Stimulated activated CD8-positive, alpha-beta memory T cell treated with anti-CD3 and anti-CD28 coated beads, Interleukin-15, amount 100 ng/mL, for 48 hours (primary cell): ENCODE results near the gene MICAL3.
A peak's percentile ranks its signal among the peaks of the same experiment; 100 is the strongest.
"Not testable (repeated sequence)": the region's sequence is repeated elsewhere in the genome, so short reads cannot be mapped to it uniquely, and the experiment has no call there.

Experiments used
- DNase-seq, 2 donors: peaks; one replicate each; pipeline ENCODE4 v3.0.0-alpha.2; 2020; ENCODE audit warnings: low read depth in 2 of 2

MICAL3 gene

DNA sequence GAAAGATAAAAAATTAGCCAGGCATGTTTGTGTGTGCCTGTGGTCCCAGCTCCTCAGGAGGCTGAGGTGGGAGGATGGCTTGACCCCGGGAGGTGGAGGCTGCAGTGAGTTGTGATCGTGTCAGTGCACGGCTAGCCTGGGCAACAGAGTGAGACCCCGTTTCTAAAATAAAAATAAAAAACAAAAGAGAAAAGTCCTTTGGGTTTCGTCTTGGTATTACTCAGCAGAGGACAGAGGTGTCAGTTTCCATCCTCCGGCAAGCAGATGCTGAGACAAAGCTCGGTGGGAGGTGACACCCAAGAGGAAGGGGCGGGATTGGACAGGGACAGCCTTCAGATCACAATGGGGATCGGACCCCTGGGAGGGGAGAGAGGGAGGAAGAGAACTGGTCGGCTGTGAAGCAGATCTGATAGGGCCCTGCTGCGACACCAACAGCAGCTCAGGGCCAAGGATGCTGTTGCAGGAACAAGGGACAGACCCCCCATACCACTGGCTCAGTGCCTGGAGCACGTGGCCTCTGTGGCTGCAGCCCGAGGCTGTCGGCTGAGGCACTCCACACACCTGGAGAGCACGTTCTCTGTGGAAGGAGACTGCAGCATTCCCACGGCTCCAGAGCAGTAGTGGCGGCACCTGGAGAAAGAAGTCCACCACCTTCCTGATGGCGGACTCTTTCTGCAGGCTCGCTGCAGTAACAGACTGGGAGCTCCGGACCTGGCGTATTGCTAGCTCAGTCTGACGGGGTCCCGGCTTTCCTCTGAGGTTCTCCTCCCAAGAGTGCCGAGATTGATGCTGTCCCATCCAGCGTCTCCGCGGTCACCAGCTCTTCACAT, 244.9 kb downstream of the MICAL3 start:
- DNase-seq = no peak

DNA sequence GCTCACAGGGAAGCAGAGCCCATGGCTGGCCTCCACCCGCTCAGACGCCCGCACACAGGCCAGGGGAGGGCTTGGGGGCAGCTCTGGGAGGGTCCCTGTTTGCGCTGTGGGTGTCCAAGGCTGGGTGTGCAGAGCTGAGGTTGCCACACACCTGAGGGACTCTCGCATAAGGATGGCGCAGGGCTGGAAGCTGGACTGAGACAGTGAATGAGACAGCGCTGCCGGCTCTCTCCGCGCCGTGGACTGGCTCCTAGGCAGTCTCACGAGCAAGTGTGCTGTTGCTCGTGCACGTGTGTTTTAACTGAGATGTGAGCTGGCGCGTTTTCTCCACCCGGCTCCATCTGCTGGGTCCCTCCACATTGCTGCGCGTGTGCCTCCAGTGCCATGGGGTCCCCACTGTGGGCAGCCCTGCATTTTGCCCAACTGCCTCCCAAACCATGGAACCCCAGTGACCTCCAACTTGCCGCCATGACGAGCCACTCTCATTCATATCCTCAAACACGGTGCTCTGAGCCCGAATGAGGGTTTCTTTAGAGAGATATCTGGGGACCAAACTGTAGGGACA, 245.9 kb downstream of the MICAL3 start:
- no peak for DNase-seq

DNA sequence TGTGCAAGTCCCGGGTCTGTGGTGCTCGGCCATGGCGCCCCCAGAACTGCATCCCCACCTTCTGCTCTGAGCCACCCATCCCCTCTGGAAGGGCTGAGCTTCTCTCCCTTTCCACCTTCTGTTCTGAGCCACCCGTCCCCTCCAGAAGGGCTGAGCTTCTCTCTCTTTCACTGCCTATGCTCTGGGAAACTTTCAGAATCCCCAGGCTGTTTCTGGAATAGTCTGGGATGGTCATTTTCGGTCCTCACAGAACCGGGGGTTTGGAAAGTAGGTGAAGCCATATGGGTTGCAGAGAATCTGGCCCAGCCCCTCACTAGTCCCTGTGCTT, 246.7 kb downstream of the MICAL3 start:
- DNase-seq = no peak

DNA sequence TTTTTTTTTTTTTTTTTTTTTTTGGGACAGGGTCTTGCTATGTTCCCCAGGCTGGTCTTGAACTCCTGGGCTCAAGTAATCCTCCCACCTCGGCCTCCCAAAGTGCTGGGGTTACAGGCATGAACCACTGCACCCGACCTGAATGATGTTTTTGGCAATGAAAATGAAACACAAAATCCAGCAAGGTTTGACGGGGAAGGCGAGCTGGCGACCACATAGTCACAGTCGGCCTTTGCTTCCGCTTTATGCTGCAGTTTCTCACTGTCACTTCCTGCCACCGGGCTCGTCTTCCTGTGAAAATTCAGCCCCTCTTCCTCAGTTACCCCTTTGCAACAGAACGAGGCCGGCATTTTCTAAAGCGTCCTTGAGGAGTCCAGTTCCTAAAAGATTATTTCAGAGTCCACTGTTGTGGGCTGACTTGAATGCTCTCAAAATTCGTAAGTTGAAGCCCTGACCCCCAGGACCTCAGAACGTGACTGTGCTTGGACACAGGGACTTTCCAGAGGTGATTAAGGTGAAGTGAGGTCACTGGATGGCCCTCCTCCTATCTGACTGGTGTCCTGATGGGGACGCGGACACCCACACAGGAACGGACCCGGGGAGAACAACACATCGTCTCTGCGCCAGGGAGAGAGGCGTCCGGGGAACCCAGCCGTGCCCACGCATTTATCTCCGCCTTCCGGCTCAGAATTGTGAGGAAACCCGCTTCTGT, 247.2 kb downstream of the MICAL3 start:
- peak; percentile 61 for DNase-seq

DNA sequence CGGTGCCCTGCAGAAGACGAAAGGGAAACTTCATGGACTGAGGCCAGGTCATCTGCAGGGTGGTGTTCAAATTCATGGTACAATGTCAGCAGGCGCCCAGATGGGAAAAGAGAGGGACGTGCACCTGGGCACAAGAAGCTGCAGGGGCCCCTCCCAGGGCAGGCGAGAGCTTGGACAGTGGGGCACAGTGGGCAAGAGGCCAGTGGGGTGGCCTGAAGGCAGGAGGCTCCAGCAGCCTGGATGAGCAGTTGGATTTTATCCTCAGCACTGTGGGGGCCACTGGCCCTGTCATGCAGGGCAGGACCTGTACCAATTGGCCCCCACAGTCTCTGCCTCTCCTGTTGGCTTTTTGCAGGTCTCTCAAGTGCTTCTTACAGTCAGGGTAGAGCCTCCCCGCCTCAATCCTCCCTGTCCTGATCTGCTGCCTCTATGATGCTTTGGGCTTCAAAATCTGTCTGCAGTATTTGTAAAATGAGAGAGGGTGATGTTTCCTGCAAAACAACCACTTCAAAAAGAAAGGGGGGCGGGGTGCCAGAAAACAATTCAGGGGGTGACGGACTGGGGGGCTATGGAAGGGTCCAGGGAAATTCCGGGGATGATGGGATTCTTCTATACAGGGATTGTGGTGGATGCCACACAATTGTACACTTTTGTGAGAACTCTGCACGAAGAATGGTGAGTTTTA, 248.4 kb downstream of the MICAL3 start:
- DNase-seq = no peak

DNA sequence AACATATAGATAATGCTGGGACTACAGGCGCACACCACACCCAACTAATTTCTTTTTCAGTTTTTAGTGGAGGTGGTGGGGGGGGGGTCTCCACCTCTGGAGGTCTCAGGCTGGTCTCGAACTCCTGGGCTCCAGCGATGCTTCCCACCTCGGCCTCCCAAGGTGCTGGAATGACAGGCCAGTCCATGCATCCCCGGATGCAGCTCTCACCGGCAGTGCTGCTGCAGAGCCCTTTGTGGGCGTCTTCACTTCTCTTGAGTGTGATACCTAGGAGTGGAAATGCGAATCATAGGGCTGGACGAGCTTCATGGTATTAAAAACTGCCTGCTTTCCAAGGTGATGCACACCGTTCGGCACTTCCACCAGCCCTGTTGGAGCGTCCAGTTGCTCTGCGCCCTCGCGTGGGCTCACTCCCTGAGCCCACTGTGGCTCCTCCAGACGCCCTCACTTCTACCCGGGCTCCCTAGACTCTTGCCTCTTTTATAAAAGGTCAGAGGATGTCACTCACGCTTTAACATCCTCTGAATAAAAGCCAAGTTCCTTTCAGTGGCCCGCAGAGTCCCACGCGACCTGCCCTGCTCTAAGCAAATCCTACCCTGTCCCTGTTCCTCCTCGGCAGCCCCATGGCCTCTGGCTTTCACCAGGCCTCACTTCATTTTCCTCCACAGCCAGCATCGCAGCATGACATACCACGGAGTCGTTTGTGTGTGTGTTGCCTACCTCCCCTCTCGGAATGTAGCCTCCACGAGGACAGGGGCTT, 249.3 kb downstream of the MICAL3 start:
- no peak for DNase-seq

DNA sequence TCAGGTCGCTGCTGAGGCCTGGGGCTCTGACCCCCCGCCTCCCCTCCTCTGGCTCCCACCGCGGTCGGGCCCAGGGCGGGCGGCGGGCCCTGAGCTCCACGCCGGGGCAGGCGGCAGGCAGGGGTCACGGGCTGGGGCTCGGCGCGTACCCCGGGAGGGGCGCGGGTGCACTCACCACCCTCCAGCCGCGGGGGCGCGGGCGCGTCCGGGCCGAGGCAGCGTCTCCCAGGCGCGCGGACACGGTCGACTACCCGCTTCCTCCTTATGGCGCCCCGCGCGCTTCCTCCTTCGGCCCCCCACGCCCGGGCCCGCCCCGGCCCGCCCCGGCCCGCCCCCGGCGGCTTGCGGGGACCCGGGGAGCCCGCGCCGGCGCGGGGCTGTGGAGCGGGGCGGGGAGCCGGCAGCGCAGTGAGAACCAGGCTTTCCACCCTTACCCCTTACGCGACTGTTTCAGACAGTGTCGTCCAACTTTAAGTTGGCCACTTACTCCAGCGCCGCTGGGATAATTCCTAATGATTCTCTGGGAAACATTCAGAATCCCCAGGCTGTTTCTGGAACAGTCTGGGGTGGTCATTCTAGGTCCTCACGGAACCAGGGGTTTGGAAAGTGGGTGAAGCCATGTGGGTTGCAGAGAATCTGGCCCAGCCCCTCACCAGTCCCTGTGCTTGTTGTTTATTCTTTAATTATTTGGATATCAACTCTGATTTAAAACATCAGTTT, 250.0 kb downstream of the MICAL3 start, which contains the start of gene BID:
TSS of gene BID (minus strand) at position 264 of the 720 bp plus-strand sequence. CDS start 24,353 bp downstream, outside the sequence.
- DNase-seq = no peak

DNA sequence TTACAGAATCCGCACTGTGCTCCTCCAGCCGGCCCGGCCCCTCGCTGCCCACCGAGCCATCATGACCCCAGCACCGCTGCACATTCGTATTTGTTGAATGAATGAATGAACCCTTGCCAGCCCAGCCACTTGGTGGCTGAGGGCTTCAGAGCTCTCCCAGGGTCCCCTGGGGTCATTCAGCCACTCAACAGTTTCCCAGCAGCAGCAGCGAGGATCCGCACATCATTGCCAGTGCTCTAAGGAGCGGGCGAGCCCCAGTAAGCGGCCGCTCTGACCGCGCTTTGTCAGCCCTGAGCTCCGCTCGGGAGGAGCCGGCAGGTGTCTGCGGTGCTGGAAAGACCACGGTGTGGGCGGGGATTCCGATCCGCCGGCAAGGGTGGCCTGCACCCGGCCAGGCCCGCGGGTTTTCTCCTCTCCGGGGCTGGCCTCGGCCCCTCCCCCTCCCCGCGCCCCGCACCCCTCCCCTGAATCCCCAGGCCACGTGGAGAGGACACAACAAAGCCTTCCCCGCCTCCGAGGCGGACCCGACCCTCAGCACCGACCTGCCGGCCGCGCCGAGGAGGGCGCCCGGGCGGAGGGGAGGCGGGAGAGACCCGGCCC, 250.7 kb downstream of the MICAL3 start:
- peak; percentile 60 to 70 for DNase-seq

DNA sequence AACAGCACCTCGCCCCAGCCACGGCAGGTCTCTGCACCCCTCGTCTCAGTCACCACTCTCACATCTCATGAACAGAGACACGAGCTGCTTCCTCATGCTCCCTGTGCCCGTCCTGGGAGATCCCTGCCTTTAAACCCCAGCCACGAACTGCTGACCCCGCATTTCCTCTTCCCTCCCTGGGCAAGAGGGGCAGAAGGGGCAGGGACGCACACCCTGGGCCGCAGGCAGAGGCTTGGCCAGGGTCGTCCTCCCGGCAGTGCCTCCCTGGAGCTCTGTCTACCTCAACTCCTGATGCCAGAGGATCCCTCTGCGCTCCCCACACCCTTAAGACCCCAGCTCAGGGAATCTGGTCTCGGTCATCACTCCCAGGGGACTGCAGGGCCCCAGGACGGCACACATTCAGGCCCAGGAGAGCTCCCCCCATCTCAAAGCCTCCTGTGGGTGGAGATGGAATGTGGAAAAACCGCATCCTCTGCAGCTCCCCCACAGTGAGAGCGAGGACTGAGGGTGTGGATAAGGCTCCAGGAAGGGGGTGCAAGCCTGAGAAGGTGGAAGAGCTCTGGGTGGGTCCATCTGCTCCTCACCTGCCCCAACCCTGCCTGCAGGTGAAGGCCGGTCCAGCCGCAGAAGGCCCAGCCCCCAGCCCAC, 251.3 kb downstream of the MICAL3 start:
- no peak for DNase-seq

DNA sequence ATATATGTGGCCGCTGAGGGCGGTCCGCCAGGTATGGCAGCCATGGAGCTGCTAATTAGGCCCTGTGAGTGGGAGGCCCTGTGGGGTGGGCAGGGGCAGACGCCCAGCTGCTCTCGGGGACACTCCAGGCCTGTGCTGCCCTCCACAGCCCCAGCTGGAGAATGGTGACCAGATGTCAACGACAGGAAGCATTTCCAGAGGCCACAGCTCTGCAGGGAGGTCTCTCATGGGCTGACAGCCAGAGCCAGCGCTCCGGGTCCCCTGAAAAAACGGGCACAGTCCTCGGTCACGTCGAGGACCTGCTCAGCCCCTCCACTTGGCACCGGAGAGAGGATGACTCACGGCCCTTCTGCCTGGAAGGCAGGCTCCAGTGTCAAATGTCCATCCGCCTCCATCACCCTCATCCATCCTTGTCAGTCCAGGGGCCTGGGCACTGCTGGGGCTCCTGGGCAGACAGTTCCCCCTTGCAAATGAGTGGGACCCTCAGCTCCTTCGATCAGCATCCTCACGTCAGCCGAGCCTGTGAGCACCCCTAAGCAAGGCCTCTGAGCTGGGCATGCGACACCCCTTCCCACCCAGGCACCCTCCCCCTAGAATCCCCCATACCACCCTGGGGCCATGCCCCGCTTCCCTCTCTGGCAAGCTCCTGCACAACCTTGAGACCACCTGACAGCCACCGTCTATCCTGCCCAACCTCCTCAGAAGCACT, 252.0 kb downstream of the MICAL3 start:
- DNase-seq = no peak

DNA sequence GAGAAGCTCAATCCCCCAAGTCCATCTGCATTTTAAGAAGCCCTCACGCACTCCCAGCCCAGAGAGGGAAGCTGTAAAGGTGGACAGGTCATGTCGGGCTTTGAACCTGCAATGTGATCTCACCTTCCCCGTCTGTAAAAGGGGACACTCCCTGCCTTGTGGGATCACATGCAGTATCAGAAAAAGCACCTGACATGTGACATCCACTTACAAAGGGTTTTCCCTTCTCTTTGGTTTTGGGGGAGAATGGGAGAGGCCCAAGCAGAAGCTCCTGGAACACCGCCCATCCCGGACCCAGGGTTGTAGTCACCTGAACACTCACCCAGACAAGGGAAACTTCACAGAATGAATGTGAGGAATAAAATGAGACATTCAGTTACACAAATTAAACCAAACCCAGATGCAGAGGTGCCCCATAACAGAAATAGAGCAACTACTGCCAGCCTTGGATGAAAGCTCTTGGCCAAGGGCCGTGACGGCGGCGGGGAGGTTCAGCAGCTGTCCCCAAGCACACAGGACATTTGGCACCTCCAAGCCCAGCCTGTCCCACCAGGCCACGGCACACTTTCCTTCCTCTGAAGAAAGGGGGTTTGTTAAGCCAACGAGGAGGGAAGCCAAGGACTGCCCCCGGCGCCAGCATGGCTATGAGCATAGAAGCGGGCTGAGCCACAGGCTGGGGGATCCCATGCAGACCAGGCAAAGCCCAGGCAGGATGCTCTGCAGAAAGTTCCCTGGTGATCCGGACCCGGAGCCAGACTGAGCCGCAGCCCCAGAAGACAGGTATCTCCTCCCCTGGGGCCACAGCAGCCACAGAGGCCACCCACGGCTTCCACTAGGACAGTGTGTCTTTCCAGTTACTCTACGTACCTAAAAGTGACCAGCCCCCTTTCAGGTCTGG, 253.9 kb downstream of the MICAL3 start:
- no peak for DNase-seq

DNA sequence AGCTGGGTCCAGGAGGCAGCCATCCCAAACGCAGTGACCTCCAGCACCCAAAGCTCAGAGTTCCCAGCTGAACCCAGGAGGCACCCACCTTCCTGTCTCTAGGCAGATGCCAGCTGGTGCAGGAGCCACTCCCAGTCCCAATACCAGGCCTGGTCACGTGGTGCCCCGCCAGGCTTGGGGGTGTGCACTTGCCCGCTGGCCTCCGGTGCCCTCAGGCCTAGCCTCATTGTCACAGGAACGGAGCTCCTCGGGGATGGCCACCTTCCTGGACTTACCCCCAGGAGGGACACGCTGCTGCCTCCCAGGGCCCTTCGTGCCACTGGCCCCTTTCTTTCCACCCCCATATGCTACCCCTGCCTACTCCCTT, 254.7 kb downstream of the MICAL3 start:
- no peak for DNase-seq

DNA sequence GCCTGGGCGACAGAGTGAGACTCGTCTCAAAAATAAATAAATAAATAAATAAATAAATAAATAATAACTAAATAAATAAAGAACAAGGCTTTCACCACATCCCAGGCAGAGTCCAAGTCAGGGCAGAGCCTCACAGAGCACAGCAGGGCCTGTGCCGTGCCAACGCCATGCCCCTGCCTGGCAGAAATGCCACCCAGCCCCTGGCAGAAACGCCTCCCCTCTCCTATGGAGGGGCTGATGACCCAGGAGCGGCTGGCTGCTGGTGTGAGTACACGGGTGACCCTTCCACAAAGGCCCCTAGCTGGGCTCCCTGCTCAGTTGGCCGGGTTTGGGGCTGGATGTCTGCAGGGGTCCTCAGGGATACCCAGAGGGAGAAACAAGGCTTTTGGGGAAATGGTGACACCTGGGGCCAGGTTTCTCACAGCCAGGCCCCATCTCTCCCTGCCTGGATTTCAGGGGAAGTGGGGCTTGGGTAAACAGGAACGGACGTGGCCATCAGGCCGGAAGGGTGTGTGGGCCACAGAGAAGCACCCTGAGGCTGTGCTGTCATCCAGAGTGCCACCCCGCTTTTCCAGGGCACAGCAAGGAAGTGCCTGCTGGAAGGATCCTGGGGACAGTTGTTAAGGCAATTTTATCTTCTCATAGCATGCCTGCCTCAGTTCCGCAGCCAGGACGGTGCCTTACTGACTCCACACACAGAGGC, 255.2 kb downstream of the MICAL3 start:
- DNase-seq = no peak

DNA sequence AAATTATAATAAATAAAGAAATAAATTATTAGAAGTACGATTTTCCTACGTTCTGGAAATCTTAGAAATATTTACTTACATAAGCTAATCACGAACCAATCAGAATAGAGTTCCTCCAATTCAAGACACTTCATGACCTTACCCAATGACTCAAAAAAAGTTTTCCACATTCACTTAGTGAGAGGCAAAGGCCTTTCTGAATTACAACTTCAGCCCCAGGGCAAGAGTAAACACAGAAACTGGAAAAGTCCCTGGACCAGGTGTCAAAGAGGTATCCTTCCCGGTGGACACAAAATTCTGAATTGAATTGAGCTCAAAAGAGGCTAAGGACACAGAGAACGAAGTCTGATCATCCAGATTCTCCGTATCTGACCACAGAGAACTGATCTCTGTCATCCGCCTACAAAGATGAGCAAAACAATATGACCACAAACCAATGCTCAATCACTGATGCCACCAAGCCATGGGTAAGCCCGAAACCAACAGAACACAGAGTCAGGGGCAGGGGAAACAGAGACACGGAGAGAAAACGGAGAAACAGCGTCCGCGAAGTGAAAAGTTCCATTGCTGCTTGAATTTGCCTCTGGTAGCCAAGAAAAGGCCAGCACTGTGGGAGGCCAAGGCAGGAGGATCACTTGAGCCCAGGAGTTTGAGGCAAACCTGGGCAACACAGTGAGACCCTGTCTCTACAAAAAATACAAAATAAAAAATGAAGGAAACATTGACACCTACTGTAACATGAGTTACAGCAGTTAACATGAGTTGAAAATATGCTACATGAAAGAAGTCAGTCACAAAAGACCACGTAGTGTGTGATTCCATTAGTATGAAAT, 256.9 kb downstream of the MICAL3 start:
- peak; percentile 50 to 58 for DNase-seq

DNA sequence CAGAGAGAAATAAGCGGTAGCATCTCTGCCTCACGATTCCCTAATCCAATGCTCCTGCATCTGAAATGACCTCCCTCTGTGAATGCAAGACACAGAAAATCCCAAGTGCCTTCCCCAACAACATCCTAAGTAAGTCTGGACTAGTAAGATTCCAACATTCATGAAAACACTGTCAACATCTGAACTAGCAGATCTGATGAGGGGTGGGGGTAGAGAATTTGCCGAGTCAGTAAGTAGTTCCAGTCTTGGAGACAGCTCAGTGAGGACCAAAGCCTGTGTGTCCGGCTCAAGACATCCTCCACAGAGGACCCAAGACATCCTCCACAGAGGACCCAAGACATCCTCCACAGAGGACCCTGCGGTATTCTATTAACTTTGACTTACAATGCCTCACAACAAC, 259.5 kb downstream of the MICAL3 start:
- DNase-seq = not testable (repeated sequence)

DNA sequence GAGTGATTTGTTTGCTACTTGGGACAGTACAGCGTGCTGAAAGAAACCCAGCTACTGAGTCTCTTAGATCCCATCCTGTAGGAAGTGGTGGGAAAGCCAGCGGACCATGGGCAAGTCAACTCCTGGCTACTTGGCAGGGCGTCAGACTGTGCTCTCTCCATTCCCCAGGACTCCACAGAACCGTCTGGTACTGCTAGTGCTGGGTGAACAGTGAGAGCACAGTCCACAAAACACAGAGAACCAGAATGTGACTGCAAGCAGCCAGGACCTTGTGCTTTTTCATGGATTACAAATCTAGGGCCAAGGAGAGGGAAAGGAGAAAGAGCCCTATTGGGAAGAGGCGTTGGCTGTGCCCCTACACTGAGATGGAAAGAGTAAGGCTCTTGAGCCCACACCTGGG, 260.3 kb downstream of the MICAL3 start:
- no peak for DNase-seq

DNA sequence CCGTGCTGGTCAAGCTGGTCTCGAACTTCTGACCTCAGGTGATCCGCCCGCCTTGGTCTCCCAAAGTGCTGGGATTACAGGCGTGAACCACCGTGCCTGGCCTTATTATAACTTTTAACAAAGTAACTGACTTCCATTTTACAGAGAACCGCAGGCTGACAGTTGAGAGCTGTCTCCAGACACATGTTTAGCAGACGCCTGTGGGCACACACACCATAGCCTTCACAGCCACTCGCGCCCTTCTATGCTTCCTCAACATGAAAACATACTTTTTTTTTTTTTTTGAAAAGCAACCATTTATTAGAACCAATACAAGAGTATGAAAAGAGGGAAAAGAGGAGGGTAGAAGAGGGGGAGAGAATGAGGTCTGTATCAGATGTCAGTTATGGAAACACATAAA, 260.9 kb downstream of the MICAL3 start:
- DNase-seq = not testable (repeated sequence)
